Retinal pigment epithelial cell (primary cell): ENCODE data around the gene TSPAN9.

Source experiments
- DNase-seq: peaks from one replicate; pipeline ENCODE4 v3.0.0-alpha.2; 2010; ENCODE audit warnings: low read depth
- H3K4me3 ChIP-seq: 2 replicates; pipeline ENCODE4 v1.5.1; 2011; ENCODE audit warnings: mild to moderate bottlenecking, low read length, control low read depth, moderate library complexity
- CTCF ChIP-seq: conservative IDR thresholded peaks from 2 replicates; pipeline ENCODE4 v1.5.1; 2011; ENCODE audit warnings: low read depth, low read length, control low read depth, inconsistent platforms

TSPAN9 gene

GRCh38 chr12:3139760-3140159, 62.6 kb downstream of the TSPAN9 start:
- no peak overlapping the region for H3K4me3 ChIP-seq
- no peak for DNase-seq
- TF ChIP-seq CTCF, result no peak

- DNase-seq, result no peak
- H3K4me3 ChIP-seq, result no peak overlapping the region
- TF ChIP-seq CTCF, result no peak
These were observed 63.1 kb downstream of the TSPAN9 start for GRCh38 chr12:3140284-3140683.

GRCh38 chr12:3141339-3142321, 64.5 kb downstream of the TSPAN9 start:
- no peak overlapping the region for H3K4me3 ChIP-seq
- DNase-seq, result no peak
- TF ChIP-seq CTCF, result peak; percentile 18

GRCh38 chr12:3142386-3142785, 65.2 kb downstream of the TSPAN9 start:
- no peak overlapping the region for H3K4me3 ChIP-seq
- no peak for DNase-seq
- no peak for TF ChIP-seq CTCF

- no peak for DNase-seq
- TF ChIP-seq CTCF, result no peak
- H3K4me3 ChIP-seq, result no peak overlapping the region
These were observed 67.3 kb downstream of the TSPAN9 start for GRCh38 chr12:3144495-3144894.

GRCh38 chr12:3145033-3145432, 67.9 kb downstream of the TSPAN9 start:
- no peak for TF ChIP-seq CTCF
- DNase-seq, result no peak
- H3K4me3 ChIP-seq, result no peak overlapping the region
